Endothelial cell (in vitro differentiated cells): ENCODE data around the gene ATXN1. TPM values are rescaled to one million over a fixed set of nuclear protein-coding genes. Genes with fewer than 3 reads are reported as not detected.

ENCODE experiments used
- DNase-seq: peaks from one replicate; pipeline ENCODE4 v3.0.0; 2021; ENCODE audit warnings: low spot score
- H3K27ac Mint-ChIP-seq: one replicate; pipeline ENCODE4 v1.8.0; 2021; ENCODE audit warnings: mixed read lengths, inconsistent platforms; ENCODE audit not compliant: unreplicated experiment
- H3K27me3 Mint-ChIP-seq: one replicate; pipeline ENCODE4 v1.8.0; 2021; ENCODE audit warnings: mild to moderate bottlenecking, moderate library complexity, mixed read lengths, inconsistent platforms; ENCODE audit not compliant: unreplicated experiment
- H3K36me3 Mint-ChIP-seq: one replicate; pipeline ENCODE4 v1.8.0; 2021; ENCODE audit warnings: mild to moderate bottlenecking, low read depth, mixed read lengths, inconsistent platforms; ENCODE audit not compliant: unreplicated experiment
- H3K4me1 Mint-ChIP-seq: one replicate; pipeline ENCODE4 v1.8.0; 2021; ENCODE audit warnings: mild to moderate bottlenecking, mixed read lengths, inconsistent platforms; ENCODE audit not compliant: unreplicated experiment
- H3K4me3 Mint-ChIP-seq: one replicate; pipeline ENCODE4 v1.8.0; 2021; ENCODE audit warnings: mild to moderate bottlenecking, mixed read lengths, inconsistent platforms; ENCODE audit not compliant: unreplicated experiment
- H3K9me3 Mint-ChIP-seq: one replicate; pipeline ENCODE4 v1.8.0; 2021; ENCODE audit warnings: mixed read lengths, inconsistent platforms; ENCODE audit not compliant: unreplicated experiment
- total RNA-seq: library from RNA; stranded (reverse); fragmentation: NEBNext Ultra II Directional; extraction: Animal tissue kit (Norgen Biotek cat#: 25700); gene quantifications from one replicate; pipeline ENCODE4 v1.2.1, GENCODE V29; 2021; ENCODE audit not compliant: unreplicated experiment
- TF ChIP-seq, protein P1 (sequence below): fragments of 200-600 bp; sonication (generic); IDR thresholded peaks from one replicate; pipeline ENCODE4 v1.5.0; 2021; ENCODE audit warnings: antibody characterized with exemption; ENCODE audit not compliant: unreplicated experiment

Gene ATXN1
- total RNA-seq, 1 donor from 2014 or later, result 18.7 TPM

- TF ChIP-seq, protein P1, sequence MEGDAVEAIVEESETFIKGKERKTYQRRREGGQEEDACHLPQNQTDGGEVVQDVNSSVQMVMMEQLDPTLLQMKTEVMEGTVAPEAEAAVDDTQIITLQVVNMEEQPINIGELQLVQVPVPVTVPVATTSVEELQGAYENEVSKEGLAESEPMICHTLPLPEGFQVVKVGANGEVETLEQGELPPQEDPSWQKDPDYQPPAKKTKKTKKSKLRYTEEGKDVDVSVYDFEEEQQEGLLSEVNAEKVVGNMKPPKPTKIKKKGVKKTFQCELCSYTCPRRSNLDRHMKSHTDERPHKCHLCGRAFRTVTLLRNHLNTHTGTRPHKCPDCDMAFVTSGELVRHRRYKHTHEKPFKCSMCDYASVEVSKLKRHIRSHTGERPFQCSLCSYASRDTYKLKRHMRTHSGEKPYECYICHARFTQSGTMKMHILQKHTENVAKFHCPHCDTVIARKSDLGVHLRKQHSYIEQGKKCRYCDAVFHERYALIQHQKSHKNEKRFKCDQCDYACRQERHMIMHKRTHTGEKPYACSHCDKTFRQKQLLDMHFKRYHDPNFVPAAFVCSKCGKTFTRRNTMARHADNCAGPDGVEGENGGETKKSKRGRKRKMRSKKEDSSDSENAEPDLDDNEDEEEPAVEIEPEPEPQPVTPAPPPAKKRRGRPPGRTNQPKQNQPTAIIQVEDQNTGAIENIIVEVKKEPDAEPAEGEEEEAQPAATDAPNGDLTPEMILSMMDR, result no peak
- DNase-seq, result no peak
- Mint-ChIP-seq H3K27me3 (no peaks in the 10 kb centered on the region), H3K4me1 (peaks cover 3% of the 10 kb centered on the region), H3K9me3 (no peaks in the 10 kb centered on the region), H3K27ac (no peak overlapping the region), H3K36me3 (no peaks in the 10 kb centered on the region), H3K4me3 (no peak overlapping the region)
These were observed 39.7 kb upstream of the ATXN1 start for GRCh38 chr6:16800942-16801341.

DNA sequence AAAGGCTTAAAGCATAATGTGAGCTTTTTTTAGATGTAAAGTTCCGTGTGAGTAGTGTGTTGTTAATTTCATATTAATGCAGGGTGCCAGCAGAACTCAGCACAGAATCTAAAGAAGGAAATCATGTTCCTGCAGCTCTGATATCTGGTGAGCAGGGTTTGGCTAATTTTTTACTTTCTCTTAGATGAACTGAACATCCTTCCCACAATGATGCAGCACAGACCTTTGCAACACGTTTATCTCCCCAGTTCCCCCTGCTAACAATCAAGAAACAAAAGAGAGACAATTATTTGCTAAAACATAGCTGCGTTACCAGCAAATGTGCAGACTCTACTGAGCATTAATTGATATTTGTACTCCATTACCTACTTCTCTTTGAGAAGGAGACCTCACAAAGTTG lies 39.1 kb upstream of the ATXN1 start:
- H3K4me3 Mint-ChIP-seq, result no peak overlapping the region
- H3K4me1 Mint-ChIP-seq, result peaks cover 3% of the 10 kb centered on the region
- H3K27me3 Mint-ChIP-seq, result no peaks in the 10 kb centered on the region
- no peaks in the 10 kb centered on the region for H3K36me3 Mint-ChIP-seq
- no peak overlapping the region for H3K27ac Mint-ChIP-seq
- H3K9me3 Mint-ChIP-seq, result no peaks in the 10 kb centered on the region
- DNase-seq, result no peak
- TF ChIP-seq, protein P1, result no peak

DNA sequence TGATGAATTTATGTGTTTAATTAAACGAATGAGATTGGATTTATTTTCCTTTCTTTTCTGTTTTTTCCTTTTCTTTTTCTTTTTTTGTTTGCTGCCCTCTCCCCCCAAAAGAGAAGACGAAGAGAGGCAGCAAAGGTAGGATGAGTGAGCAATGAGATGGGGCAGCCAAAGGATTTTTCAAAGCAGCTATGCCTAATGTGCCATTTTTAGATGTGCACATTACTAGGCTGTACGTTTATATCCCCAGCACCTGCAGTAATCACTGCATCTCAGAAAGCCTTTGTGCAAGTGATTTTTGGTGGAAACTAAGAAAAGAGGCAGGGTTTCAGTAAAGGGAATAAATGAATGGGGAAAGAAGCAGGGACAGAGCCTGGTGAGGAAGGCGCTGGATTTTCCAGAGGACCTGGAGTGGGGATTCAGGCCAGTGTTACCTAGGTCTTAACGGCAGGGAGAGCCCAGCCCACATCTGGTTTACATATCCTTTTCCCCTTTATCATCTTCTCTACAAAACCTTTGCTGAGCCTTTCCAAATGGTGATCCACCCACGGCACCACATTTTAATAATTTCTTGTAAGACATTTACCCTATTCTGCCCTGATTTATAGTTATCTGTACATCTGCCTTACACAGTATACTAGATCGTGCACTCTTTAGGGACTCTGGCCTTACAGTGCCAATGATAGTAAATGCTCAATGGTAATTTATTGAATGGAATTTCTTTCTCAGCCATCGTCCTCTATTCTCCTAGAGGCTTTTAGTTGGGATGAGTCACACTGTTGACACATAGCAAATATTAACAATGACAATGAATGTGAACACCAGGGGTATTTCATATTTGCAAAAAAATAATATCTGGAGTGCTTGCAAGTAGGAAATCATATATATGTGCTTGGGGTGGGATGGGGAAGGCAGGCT lies 38.3 kb upstream of the ATXN1 start:
- no peaks in the 10 kb centered on the region for H3K36me3 Mint-ChIP-seq
- TF ChIP-seq, protein P1, result no peak
- H3K27ac Mint-ChIP-seq, result no peak overlapping the region
- H3K4me1 Mint-ChIP-seq, result peaks cover 3% of the 10 kb centered on the region
- no peak for DNase-seq
- H3K4me3 Mint-ChIP-seq, result no peak overlapping the region
- no peaks in the 10 kb centered on the region for H3K9me3 Mint-ChIP-seq
- no peaks in the 10 kb centered on the region for H3K27me3 Mint-ChIP-seq

GRCh38 chr6:16793828-16794412 lies 32.7 kb upstream of the ATXN1 start:
- Mint-ChIP-seq H3K9me3 (peaks cover 4% of the 10 kb centered on the region), H3K36me3 (no peaks in the 10 kb centered on the region), H3K27me3 (no peaks in the 10 kb centered on the region), H3K4me3 (no peak overlapping the region), H3K27ac (no peak overlapping the region), H3K4me1 (no peaks in the 10 kb centered on the region)
- no peak for DNase-seq
- TF ChIP-seq, protein P1, result no peak
